GM12878 (cell line): ENCODE measurements around the gene LSM3. TPM values are rescaled to one million over a fixed set of nuclear protein-coding genes. Genes with fewer than 3 reads are reported as not detected.

Experiments
- ATAC-seq: fragments of 200-7000 bp; cut with Tn5 transposase; 3 replicates; pipeline ENCODE4 v1.9.1; 2020; ENCODE audit warnings: mild to moderate bottlenecking, moderate library complexity
- BruUV-seq: library from RNA; stranded (reverse); fragments of 400-500 nt; replicated peaks from 2 replicates; lab custom pipeline; 2021; lab: Mats Ljungman, UMichigan
- CTCF ChIA-PET: fragments of 300-600 bp; sonication (Branson Sonifier 250); formaldehyde crosslinking; extraction: SDS; loops from one replicate; lab custom pipeline; 2021; ENCODE audit warnings: inconsistent platforms; lab: Yijun Ruan, JAX
- POLR2A ChIA-PET: fragments of 350-600 bp; formaldehyde crosslinking; extraction: SDS; loops from one replicate; lab custom pipeline; 2021; ENCODE audit warnings: inconsistent platforms; lab: Charles Lee
- RAD21 ChIA-PET: fragments of 300-600 bp; sonication (Branson Sonifier 250); formaldehyde crosslinking; loops from one replicate; lab custom pipeline; 2023; ENCODE audit warnings: antibody characterized with exemption; ENCODE audit not compliant: unreplicated experiment; lab: Charles Lee
- SMC1A ChIA-PET: fragments of 300-600 bp; sonication (Branson Sonifier 250); formaldehyde crosslinking; loops from one replicate; lab custom pipeline; 2023; ENCODE audit not compliant: unreplicated experiment, uncharacterized antibody; lab: Charles Lee
- DNase-seq: peaks from one replicate; pipeline ENCODE4 v3.0.0-alpha.2; 2011; ENCODE audit warnings: low read depth, low spot score
- FAIRE-seq: peaks from 3 replicates; lab custom pipeline; 2011; peaks lifted over from hg19 to GRCh38; lab: Jason Lieb, UNC
- H2AFZ ChIP-seq: 2 replicates; pipeline ENCODE4 v1.6.0; 2011; ENCODE audit warnings: low read depth, low read length, control low read depth; ENCODE audit not compliant: control insufficient read depth
- H3K27ac ChIP-seq: 2 replicates; pipeline ENCODE4 v1.5.1; 2011; ENCODE audit warnings: control low read depth; ENCODE audit not compliant: control insufficient read depth, insufficient read depth
- H3K27me3 ChIP-seq, 2 experiments: replicated peaks in 1 of 2; 2 replicates each; pipeline versions ENCODE4 v1.6.0 to v1.6.1; 2011; ENCODE audit warnings: low read length in 1 of 2; ENCODE audit not compliant: control insufficient read depth in 2 of 2, insufficient read depth in 2 of 2
- H3K36me3 ChIP-seq, 2 experiments: 2 replicates each; pipeline ENCODE4 v1.5.1; 2011; ENCODE audit warnings: low read length in 1 of 2; ENCODE audit not compliant: control insufficient read depth in 2 of 2, insufficient read depth in 2 of 2
- H3K4me1 ChIP-seq: 2 replicates; pipeline ENCODE4 v1.6.1; 2011; ENCODE audit warnings: mild to moderate bottlenecking, low read length, moderate library complexity, mixed read lengths; ENCODE audit not compliant: control insufficient read depth, insufficient read depth
- H3K4me2 ChIP-seq: 2 replicates; pipeline ENCODE4 v1.6.0; 2011; ENCODE audit warnings: control low read depth; ENCODE audit not compliant: control insufficient read depth, insufficient read depth
- H3K4me3 ChIP-seq: fragments of 200-600 bp; sonication (generic); 2 replicates; pipeline ENCODE4 v1.5.1; 2016
- H3K79me2 ChIP-seq: 2 replicates; pipeline ENCODE4 v1.6.0; 2011; ENCODE audit warnings: low read length; ENCODE audit not compliant: control insufficient read depth, insufficient read depth
- H3K9ac ChIP-seq: 2 replicates; pipeline ENCODE4 v1.8.0; 2011; ENCODE audit warnings: low read length, control low read depth, mixed read lengths; ENCODE audit not compliant: control insufficient read depth, insufficient read depth
- H3K9me3 ChIP-seq: replicated peaks from 3 replicates; pipeline ENCODE4 v1.5.1; 2011; ENCODE audit warnings: mild to moderate bottlenecking, low read length; ENCODE audit not compliant: control insufficient read depth, insufficient read depth
- H4K20me1 ChIP-seq: 2 replicates; pipeline ENCODE4 v1.6.0; 2011; ENCODE audit not compliant: control insufficient read depth, insufficient read depth
- BHLHE40 ChIP-seq, 2 experiments: fragments of 450-650 bp in 1 of 2; IDR thresholded peaks; 2 replicates each; pipeline ENCODE4 v1.6.1; 2011 to 2017; ENCODE audit warnings: low read depth in 2 of 2, borderline replicate concordance in 1 of 2, improper control_type of control experiment in 1 of 2, low read length in 1 of 2, mild to moderate bottlenecking in 1 of 2
- CEBPB ChIP-seq, 2 experiments: fragments of 150-350 bp in 1 of 2; IDR thresholded peaks; 2 replicates each; pipeline ENCODE4 v1.6.1; 2012 to 2014; ENCODE audit warnings: low read depth in 2 of 2, low read length in 2 of 2, borderline replicate concordance in 1 of 2, inconsistent platforms in 1 of 2
- EP300 ChIP-seq, 2 experiments: fragments of 150-350 bp in 1 of 2; IDR thresholded peaks; 2 replicates each; pipeline ENCODE4 v1.6.1; 2011 to 2012; ENCODE audit warnings: low read depth in 2 of 2, low read length in 2 of 2, borderline replicate concordance in 1 of 2, improper control_type of control experiment in 1 of 2, inconsistent platforms in 1 of 2; ENCODE audit not compliant: control insufficient read depth in 1 of 2
- FOS ChIP-seq: IDR thresholded peaks from 3 replicates; pipeline ENCODE4 v1.6.1; 2011; ENCODE audit warnings: borderline replicate concordance; ENCODE audit not compliant: insufficient read length; ENCODE audit errors: extremely low read depth
- FOXK2 ChIP-seq: fragments of 450-650 bp; IDR thresholded peaks from 2 replicates; pipeline ENCODE4 v1.6.1; 2017; ENCODE audit warnings: mild to moderate bottlenecking, moderate library complexity
- FOXM1 ChIP-seq: IDR thresholded peaks from 2 replicates; pipeline ENCODE4 v1.6.1; 2012; ENCODE audit warnings: low read depth, mild to moderate bottlenecking, inconsistent platforms, low read length, moderate library complexity
- MAX ChIP-seq: IDR thresholded peaks from 2 replicates; pipeline ENCODE4 v1.6.1; 2012; ENCODE audit warnings: low read depth, low read length, improper control_type of control experiment
- MXI1 ChIP-seq: fragments of 150-350 bp; IDR thresholded peaks from 2 replicates; pipeline ENCODE4 v1.6.1; 2011; ENCODE audit warnings: low read depth, mild to moderate bottlenecking, inconsistent platforms, low read length, improper control_type of control experiment
- POLR2AphosphoS5 ChIP-seq: IDR thresholded peaks from 2 replicates; pipeline ENCODE4 v1.6.1; 2011; ENCODE audit warnings: mild to moderate bottlenecking, low read length, inconsistent platforms
- SMARCA5 ChIP-seq: fragments of 450-650 bp; IDR thresholded peaks from 2 replicates; pipeline ENCODE4 v1.6.1; 2017; ENCODE audit warnings: mild to moderate bottlenecking
- TAF1 ChIP-seq: IDR thresholded peaks from 2 replicates; pipeline ENCODE4 v1.6.1; 2011; ENCODE audit warnings: mild to moderate bottlenecking, low read depth, low read length, borderline replicate concordance
- USF2 ChIP-seq: IDR thresholded peaks from 2 replicates; pipeline ENCODE4 v1.6.1; 2011; ENCODE audit warnings: low read depth, low read length, improper control_type of control experiment, borderline replicate concordance
- ZBTB33 ChIP-seq: fragments of 450-650 bp; IDR thresholded peaks from 2 replicates; pipeline ENCODE4 v1.6.1; 2017; ENCODE audit warnings: mild to moderate bottlenecking
- ZZZ3 ChIP-seq: IDR thresholded peaks from 2 replicates; pipeline ENCODE4 v1.6.1; 2011; ENCODE audit warnings: low read depth; ENCODE audit not compliant: control insufficient read depth, insufficient read length
- WGBS: methylation state at CpG from one replicate; pipeline ENCODE4 v1.1.6; 2016; ENCODE audit warnings: low lambda C conversion rate; ENCODE audit not compliant: insufficient replicate concordance, insufficient coverage; ENCODE audit errors: missing lambda C conversion rate; 5-methylcytosine and 5-hydroxymethylcytosine counted together
- in situ Hi-C: fragments of 300-500 bp; cut with MboI; formaldehyde crosslinking; loops from 9 replicates; pipeline ENCODE4 v1.14.3; 2018; ENCODE audit warnings: mixed read lengths
- intact Hi-C: fragments of 100-400 bp; cut with micrococcal nuclease; formaldehyde crosslinking; loops from one replicate; pipeline ENCODE4 v1.14.2; 2022; ENCODE audit not compliant: unreplicated experiment
- polyA plus RNA-seq, 11 experiments: library from polyadenylated mRNA; depleted of rRNA in 4 of 11; unstranded in 6 of 11; stranded (reverse) in 5 of 11; fragments of >200 nt; fragmentation: Nextera tagmentation in 4 of 11; fragmentation: Illumina TruSeq in 1 of 11; extraction: Ambion mirVana in 4 of 11; extraction: Trizol in 1 of 11; gene quantifications; 1 replicate in 1 of 11; 2 replicates in 10 of 11; pipeline versions ENCODE4 v1.2.1 to v1.2.3, GENCODE V29; 2011 to 2016; ENCODE audit warnings: inconsistent platforms in 2 of 11, missing spikeins in 2 of 11, low read depth in 1 of 11
- total RNA-seq, 4 experiments: library from RNA; depleted of rRNA in 3 of 4; stranded (reverse); fragments of >200 nt in 3 of 4; fragmentation: Illumina TruSeq in 1 of 4; extraction: Trizol in 1 of 4; gene quantifications; 2 replicates each; pipeline versions ENCODE4 v1.2.1 to v1.2.3, GENCODE V29; 2013 to 2021

Gene LSM3
- total and polyA plus RNA-seq, 10 of the 15 experiments (the other 5 are each of a cell fraction or from before 2014, with no cell fraction given): 15.5 to 111 (median 29.1) TPM

GRCh38 chr3:14141144-14141543 is 37.5 kb upstream of the LSM3 start:
- ChIA-PET RAD21 (no interaction called here), POLR2A (no interaction called here), CTCF (no interaction called here), SMC1A (no interaction called here)
- FAIRE-seq (no peak), ATAC-seq (no peak), DNase-seq (no peak)
- H4K20me1 ChIP-seq: no peaks in the 10 kb centered on the region
- H3K4me3 ChIP-seq: no peak overlapping the region
- no peaks in the 10 kb centered on the region for H3K9me3 ChIP-seq
- 94% methylated on average over 2 of the region's 2 CpGs for WGBS
- TF ChIP-seq SMARCA5 (no peak), ZBTB33 (no peak), TAF1 (no peak), ZZZ3 (no peak), FOXK2 (no peak), MAX (no peak), FOS (no peak), MXI1 (no peak), CEBPB (IDR thresholded peaks at IDR 0.05; ENCODE audit: borderline replicate concordance in 1 of 2, low read depth in 2 of 2, low read length in 2 of 2) (no peak), FOXM1 (no peak), BHLHE40 (IDR thresholded peaks at IDR 0.05; ENCODE audit: borderline replicate concordance in 1 of 2, low read depth in 2 of 2, low read length in 1 of 2) (no peak), USF2 (no peak), EP300 (IDR thresholded peaks at IDR 0.05; ENCODE audit: borderline replicate concordance in 1 of 2, control insufficient read depth in 1 of 2, low read depth in 2 of 2, low read length in 2 of 2) (no peak), POLR2AphosphoS5 (no peak)
- no peaks in the 10 kb centered on the region for H3K27me3 ChIP-seq
- intact Hi-C loops: no loop called here
- H2AFZ ChIP-seq: no peak overlapping the region
- H3K4me1 ChIP-seq: peaks cover 16% of the 10 kb centered on the region
- H3K36me3 ChIP-seq: peaks cover 4 to 9% of the 10 kb centered on the region in 2 experiments; a peak in 3 of 4 replicates
- no peaks in the 10 kb centered on the region for H3K79me2 ChIP-seq
- no TSS peak for BruUV-seq
- H3K4me2 ChIP-seq: no peak overlapping the region
- in situ Hi-C loops: no loop called here
- H3K27ac ChIP-seq: no peak overlapping the region
- H3K9ac ChIP-seq: no peak overlapping the region
